GM21786 (cell line): ENCODE measurements around the gene HK2.
"Not testable (repeated sequence)": the region's sequence is repeated elsewhere in the genome, so short reads cannot be mapped to it uniquely, and the experiment has no call there.

Experiments used
- ATAC-seq: cut with Tn5 transposase; IDR thresholded peaks from one replicate; pipeline ENCODE4 v1.9.1; 2021; ENCODE audit not compliant: unreplicated experiment

Gene HK2

DNA sequence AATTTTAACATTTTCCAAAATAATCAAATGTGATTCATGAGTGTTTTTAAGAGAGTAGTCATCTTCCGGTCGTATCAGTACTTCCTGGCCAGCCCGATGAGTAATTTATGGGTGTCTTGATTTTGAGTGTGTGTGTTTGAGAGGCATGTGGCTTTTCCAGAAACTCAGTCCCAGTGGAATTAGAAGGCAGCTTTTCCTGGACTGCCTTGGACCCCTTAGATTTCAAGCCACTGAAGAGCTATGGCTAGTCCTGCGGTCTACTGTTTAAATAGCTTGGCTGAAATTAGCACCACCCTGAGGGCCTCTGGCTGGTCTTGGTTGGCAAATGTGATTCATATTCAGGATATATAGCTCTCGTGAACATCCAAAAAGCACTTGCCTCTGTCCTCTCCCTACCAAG, 59.4 kb downstream of the HK2 start:
- no peak for ATAC-seq

DNA sequence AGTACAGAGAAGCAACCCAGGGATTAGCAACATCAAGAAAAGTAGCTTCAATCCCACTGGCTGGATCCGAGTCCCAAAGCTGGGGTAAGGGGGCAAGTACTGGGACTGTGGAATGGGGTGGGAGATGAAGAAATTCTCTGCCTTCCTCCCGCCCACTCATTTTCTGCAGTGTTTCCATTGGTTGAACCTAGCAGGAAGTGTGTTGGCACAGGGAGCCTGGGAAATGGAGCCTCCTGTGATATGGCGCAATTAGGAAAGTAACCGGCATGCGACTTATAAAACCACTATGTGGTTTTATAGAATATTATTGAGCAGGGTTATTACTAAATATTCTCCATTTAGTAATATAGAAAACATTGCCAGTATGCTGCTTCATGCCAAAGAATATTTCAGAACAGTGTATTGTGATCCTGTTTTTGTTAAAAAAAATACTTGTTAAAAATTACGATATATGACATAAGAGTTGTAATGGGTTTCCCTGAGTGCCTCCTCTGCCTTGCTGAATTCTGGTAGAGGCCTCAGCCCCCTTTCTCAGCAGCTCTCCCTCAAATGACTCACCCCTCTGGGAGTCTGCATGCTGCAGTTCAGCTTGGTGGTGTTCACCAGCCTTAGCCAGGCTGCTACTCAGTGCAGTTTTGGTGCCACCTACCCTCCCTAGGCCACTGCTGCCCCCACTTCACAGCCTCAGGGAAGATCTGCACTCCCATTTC, 60.5 kb downstream of the HK2 start:
- ATAC-seq, result no peak

DNA sequence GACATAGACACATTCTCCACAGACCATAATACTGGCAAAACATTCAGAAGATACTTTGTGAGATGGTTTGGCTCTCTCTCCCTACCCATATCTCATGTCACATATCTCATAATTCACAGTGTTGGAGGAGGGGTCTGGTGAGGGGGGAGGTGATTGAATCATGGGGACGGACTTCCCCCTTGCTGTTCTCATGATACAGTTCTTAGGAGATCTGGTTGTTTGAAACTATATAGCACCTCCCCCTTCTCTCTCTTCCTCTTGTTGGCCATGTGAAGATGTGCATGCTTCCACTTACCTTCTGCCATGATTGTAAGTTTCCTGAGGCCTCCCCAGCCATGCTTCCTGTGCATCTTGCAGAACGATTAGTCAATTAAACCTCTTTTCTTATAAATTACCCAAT, 61.1 kb downstream of the HK2 start:
- ATAC-seq, result no peak

DNA sequence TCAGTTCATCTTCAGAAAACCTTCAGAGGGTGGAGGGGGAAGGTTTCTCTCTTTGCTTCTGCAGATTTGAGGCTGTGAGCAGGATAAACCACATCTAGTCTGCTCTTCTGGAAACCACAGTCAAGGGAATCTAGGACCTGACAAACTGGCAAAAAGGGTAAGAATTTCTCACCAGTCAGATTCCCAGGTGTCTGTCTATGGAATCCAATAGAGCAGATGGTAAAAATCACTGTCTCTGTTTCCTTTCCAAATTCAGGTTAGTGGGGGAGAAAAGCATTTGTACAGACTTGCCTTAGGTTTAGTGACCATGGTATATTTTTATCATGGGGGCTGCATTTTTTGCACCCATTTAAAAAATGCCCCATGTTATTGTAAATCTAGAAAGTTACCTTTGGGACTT, 62.3 kb downstream of the HK2 start:
- ATAC-seq, result no peak

DNA sequence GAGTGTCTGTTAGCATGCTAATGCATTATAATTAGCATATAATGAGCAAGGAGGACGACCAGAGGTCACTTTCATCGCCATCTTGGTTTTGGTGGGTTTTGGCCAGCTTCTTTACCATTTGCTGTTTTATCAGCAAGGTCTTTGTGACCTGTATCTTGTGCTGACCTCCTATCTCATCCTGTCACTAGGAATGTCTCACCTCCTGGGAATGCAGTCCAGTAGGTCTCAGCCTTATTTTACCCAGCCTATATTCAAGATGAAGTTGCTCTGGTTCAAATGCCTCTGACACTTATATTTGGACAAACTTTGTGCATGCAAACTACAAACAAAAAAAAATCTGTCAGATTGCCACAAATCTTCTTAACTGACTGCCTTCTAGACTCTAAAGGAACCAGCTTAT, 66.3 kb downstream of the HK2 start:
- ATAC-seq, result not testable (repeated sequence)

DNA sequence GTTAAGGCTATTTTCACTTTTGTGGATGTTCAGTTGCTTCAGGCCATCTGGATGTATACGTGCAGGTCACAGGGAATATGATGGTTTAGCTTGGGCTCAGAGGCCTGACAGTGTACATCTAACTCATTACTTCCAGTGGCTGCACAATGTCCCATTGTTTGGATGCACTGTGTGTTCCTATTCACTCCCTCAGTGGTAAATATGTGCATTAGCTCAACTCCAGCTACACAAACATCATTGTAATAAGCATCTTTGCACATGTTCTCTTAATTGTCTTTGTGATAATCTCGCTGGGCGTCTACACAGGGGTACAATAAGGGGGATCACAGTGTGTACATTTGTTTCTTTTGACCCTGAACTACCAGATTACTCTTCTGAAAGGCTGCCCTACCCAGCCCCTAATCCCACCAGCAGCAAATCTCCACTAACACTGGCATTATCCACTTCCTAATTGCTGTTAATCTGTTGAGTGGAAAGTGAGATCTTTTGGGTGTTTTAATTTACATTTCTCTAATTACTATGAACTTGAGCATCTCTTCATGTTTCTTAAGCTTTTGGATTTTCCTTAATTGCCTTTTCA, 68.4 kb downstream of the HK2 start:
- ATAC-seq, result no peak

DNA sequence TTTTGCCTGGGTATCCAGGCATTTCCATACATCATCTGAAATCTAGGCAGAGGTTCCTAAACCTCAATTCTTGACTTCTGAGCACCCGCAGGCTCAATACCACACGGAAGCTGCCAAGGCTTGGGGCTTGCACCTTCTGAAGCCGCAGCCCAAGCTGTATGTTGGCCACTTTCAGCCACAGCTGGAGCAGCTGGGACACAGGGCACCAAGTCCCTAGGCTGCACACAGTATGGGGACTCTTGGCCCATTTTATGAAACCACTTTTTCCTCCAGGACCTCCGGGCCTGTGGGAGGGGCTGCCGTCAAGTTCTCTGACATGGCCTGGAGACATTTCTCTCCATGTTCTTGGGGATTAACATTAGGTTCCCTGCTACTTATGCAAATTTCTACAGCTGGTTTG, 72.5 kb downstream of the HK2 start:
- ATAC-seq, result no peak

DNA sequence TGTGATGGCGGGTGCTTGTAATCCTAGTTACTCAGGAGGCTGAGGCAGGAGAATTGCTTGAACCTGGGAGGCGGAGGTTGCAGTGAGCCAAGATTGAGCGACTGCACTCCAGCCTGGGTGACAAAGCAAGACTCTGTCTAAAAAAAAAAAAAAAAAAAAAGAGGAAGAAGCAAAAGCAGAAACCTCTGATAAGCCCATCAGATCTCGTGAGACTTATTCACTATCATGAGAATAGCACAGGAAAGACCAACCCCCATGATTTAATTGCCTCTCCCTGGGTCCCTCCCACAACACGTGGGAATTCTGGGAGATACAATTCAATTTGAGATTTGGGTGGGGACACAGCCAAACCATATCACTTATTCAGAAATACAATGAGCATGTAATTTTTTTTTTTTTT, 73.6 kb downstream of the HK2 start:
- ATAC-seq, result not testable (repeated sequence)

DNA sequence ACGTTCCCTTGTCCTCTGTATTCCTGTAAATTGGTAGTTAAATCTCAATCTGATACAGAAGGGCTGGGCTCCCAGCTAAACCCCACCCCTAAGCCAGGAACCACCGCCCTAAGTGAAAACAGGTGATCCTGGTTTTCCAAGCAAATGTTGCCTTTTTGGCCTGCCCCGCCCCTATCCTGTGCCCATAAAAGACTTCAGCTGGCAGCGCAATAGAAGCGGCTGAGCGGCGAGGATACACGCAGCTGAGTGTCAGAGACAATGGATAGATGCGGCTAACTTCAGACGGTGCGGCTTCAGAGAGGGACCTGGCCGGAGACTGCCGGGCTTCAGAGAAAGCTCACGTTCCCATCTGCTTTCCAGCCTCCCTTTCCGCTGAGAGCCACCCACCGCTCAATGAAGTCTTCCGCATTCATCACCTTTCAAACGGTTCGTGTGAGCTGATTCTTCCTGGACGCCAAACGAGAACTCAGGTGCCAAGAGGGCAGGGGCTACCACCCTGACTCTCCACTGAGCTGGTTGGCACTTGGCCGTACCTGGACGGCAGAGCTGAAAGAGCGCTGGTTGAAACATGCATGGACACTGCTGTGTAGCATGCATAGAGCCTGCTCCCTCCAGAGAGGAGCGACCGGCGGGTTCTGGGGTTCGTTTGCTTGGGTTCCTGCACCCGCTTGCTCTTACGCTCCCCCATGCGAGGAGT, 75.0 kb downstream of the HK2 start:
- no peak for ATAC-seq

DNA sequence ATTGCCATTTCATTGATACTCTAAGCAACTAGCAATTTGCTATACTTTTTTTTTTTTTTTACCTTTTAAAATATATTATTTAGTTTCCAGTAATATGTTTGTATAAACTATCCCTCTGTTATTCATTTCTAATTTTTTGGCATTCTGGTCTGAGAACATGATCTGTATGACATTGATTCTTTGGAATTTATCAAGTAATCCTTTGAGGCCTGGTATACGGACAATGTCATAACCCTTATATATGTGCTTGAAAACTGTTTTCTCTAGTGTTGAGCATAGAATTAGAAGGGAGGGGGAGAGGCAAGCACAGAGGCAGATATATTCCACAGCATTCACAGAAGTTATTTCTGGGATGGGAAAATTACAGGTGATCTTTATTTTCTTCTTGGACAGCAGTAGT, 76.3 kb downstream of the HK2 start:
- ATAC-seq, result no peak

DNA sequence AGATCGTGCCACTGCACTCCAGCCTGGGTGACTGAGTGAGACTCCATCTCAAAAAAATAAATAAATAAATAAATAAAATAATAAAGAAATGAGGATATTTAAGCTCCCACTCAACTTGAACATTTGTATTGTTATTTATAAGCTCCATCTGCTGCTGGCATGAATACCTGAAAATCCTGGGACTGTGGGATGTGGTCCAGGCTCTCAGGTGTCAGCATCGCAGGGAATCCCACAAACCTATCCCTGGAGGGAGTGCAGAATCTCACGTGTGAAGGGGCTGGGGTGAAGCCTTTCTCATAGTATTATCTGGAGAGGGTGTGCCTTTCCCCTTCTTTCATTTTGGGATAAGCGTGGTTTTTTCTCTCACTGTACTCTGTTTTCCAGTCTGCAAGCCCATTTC, 77.1 kb downstream of the HK2 start:
- ATAC-seq, result no peak

DNA sequence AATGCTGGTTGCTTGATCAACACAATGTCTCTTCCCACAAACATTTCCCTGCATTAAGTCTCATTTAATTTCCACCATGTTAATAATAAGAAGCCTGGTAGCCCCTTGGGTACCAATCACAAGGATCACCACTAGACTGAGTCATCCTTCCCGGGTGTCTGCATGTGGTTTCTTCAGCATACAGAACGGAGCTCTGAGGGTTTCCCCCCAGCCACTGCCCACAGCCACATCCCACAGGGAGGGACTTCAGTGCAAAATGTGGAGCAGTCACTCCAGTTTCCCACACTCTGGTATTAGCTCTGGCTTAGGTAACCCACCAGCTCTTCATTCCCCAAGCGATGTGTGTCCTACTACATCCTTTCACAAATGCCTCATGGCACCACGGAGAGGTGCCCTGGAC, 81.8 kb downstream of the HK2 start:
- no peak for ATAC-seq

DNA sequence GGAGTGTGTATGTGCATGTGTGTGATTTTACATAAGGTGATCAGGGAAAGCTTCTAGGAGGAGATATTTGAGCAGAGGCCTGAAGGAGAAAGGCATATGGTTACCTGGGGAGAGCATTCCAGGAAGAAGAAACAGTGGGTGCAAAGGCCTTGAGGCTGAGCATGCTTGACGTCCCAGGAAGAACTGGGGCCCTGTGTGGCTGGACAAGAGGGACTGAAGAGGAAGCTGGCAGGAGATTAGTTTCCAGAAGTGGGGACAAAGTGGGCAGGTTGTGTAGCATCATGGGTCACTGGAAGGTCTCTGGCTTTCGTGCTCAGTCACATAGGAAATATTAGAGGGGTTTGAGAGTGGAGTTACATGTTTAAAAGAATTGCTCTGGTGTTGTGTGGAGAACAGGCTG, 82.5 kb downstream of the HK2 start:
- no peak for ATAC-seq

DNA sequence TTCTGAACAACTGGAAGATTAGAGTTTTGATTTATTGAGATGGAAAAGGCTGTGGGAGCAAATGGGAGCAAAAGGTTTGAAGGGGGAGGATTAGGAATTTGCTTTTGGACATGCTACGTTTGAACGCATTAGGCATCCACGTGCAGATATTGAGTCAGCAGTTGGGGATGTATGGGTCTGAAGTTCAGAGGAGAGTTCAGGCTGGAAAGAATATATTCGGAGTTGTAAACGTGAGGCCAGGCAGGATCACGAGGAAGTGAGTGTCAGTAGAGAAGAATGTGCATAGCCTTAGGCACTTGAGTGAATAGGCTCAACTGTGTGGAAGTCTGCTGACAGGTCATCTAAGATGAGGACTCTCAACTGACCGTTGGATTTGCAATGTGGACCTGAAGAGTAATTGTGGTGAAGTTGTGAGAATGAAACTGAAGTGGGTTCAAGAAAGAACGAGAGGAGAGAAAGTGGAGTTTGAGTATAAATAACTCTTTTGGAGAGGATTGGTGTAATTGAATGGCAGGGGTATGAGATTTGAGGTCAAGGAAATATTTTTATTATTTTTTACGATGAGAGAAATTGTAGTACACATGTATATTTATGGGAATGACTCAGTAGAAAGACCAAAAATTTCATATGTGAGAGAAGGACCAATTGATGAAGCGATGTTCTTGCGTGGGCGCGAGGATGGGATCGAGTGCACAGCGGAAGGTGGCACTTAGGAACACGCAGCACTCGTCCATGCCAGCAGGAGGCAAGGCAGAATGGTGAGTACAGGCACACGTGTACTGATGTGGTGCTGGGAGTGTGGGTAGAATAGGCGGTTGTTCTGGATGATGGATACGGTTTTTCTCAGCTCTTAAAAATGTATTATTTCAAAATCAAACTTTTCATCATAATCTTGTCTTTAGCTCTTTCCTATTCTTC, 84.0 kb downstream of the HK2 start:
- no peak for ATAC-seq

DNA sequence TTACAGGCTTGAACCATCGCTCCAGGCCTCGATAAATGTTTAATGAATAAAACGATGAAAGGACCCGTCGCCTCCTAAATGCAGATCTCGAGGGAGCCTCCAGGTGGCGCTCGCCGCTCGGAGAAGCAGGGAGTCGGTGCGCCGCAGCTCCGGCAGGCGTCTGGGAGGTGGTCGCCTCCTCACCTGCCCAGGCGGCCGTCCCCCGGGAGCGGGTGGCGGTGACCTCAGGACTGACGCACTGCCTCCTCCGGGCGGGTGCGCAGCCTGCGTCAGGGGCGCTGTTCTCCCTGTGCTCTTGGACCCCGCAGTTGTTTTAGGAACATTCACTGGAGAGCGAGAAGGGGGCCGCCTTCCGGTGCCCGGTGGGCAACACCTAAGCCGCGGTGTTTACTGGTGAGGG, 85.9 kb downstream of the HK2 start:
- no peak for ATAC-seq

DNA sequence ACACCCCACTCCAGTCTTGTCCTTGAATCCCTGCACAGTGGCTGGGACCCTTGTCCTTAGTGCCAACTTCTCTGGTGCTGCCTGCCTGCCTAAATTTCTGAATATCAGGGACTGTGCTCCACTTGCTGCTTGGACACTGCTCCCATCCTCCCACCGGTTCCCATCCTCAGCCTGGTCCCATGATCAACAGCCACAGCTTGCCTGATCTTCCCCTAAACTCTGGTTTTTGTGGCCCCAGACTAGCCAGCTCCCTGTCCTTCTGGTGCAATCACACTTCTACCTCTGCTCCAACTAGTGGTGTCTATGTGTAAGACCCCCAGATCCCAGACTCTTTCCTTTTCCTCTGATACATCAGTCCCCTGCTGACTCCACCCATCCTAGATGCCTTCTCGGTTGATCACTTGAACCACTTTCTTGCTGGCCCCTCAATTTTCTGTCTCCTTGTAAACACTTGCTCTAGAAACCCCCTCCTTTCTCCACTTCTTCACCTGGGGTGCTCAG, 87.4 kb downstream of the HK2 start:
- ATAC-seq, result no peak

DNA sequence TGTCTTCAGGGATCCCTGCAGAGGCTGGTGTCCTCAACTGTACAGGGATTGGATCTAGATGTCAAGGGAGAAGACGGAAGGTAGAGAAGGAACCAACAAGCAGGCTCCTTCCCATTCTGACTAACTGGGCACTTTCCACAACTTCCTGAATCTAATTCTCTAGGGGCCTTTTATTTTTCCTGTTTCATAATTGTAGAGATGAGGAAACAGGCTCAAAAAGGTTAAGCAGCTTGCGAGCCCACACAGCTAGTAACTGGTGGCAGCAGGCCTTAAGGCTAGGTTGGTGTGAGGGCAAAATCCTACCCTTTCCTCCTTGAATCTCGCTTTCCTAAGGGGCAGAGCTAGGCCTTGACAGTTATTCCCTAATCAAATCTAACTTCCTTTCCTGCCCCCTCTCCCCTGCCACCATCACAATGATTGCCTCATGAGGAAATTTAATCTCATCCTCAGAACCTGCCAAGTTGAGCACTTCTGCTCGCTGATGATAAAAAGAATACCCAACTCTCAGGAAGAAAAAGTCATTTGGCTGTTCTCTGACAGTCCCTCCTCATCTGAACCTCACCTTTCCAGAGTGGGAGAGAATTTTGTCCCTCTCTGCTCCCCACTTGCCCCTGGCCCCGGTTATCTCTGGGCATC, 88.8 kb downstream of the HK2 start:
- no peak for ATAC-seq

DNA sequence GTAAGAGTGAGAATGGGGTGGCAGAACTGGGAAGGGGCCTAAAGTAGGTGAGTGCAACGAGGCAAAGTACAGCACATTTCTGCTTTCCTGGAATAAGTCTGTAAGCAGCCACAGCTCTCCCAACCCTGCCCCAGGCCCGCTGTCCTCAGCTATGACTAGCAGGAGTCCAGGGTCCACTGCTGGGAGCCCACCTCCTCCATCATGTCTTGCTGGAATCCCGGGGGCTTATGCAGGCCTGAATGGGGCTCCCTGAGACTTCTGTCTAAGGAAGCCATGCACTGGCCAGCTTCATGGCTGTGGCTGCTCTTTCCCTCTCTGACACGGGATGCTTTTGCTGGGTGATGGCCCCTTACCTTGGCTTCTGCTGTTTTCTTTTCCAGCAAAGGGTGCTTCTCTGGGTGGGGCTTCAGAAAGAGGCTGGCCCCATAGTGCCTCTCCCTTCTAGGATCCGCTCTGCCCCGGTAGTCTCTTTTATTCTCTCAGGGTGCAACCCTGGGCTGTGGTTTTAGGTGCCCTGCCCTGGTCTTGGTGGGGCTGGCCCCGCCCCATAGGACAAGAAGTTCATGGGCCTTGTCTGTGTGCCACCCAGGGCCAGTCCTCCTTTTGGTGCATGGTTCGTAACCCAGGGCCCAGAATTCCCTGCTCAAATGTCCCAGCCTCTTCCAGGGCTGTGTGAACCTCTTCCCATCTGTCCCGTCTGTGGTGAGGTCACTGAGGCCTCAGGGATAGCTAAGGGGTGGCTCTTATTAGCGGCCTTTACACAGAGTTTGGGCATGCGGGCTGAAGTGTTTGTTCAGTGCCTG, 90.7 kb downstream of the HK2 start:
- no peak for ATAC-seq

DNA sequence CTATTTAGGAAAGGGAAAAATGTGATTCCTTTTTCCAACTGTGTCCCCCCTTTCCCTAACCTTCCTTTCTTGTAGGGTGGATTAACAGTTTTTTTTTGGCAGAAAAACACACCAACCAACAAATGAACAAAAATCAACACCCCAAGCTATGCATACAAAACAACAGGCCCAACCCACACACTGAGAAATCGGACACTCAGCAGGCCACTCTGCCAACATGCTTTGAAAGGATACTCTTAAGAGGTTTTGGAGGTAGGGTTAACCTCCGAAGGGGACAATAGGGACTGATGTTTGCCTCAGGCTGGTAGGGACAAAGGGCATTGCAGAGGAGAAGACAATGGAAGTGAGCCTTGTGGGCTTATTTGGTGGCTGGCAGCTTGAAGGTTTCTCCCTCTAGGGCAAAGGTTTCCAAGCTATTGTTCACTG, 91.4 kb downstream of the HK2 start:
- no peak for ATAC-seq

DNA sequence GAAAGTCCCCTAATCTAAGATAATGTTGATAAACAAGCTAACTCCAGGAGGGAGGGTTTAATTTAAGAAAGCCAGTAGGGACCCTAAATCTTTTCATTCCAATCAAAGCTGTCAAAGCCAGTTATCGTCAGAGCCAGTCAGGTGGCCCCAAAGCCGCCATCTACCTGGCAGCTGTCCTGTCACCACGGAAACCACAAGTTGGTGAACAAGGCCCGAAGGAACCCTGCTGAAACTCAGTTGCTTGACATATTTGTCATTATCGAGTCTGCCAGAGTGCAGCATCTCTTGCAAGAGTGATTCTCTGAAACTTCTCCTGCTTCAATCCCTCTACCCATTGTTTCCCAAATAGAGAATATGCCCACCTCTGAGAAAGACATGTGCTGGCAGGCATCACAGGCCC, 93.7 kb downstream of the HK2 start:
- ATAC-seq, result no peak
